SW 1271 (cell line): Measurements from ENCODE around the gene SLC25A41.
"Not testable (repeated sequence)": the region's sequence is repeated elsewhere in the genome, so short reads cannot be mapped to it uniquely, and the experiment has no call there.

Experiments
- DNase-seq, 2 experiments: peaks; one replicate each; lab custom pipeline; 2025; lab: John Stamatoyannopoulos, UW

SLC25A41 gene

GRCh38 chr19:6428692-6429418 lies 4.7 kb downstream of the SLC25A41 start:
- DNase-seq, result not testable (repeated sequence)

DNA sequence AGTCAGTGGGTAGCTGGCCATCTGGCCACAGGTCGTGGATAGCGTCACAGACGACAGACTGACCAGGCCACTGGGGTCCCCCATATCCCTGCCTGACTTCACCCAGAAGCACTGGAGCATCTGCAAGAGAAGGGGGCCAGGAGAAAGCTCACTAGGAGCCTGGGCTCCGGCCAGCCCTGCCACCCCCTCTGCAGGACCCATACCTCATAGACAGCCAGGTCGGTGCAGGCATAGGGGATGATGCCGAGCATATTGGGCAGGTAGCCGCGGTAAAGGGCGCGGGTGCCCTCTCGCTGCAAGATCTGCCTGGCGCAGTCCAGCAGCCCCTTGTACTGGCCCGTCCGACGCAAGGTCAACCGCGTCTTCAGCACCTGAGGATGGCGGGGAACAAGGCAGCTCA lies 6.4 kb downstream of the SLC25A41 start:
- no peak for DNase-seq

- no peak for DNase-seq
Observed at GRCh38 chr19:6425732-6426620, 7.6 kb downstream of the SLC25A41 start.

- peak; percentile 100 for DNase-seq
Observed at GRCh38 chr19:6424939-6425731, 8.4 kb downstream of the SLC25A41 start.

GRCh38 chr19:6424195-6424938 lies 9.2 kb downstream of the SLC25A41 start, which contains the start of gene KHSRP:
KHSRP (minus strand) TSS chr19:6424811; CDS start chr19:6424701, 110 bp downstream.
- DNase-seq, result no peak

GRCh38 chr19:6423499-6424194 lies 9.9 kb downstream of the SLC25A41 start:
- DNase-seq, result peak; percentile 27 to 67

DNA sequence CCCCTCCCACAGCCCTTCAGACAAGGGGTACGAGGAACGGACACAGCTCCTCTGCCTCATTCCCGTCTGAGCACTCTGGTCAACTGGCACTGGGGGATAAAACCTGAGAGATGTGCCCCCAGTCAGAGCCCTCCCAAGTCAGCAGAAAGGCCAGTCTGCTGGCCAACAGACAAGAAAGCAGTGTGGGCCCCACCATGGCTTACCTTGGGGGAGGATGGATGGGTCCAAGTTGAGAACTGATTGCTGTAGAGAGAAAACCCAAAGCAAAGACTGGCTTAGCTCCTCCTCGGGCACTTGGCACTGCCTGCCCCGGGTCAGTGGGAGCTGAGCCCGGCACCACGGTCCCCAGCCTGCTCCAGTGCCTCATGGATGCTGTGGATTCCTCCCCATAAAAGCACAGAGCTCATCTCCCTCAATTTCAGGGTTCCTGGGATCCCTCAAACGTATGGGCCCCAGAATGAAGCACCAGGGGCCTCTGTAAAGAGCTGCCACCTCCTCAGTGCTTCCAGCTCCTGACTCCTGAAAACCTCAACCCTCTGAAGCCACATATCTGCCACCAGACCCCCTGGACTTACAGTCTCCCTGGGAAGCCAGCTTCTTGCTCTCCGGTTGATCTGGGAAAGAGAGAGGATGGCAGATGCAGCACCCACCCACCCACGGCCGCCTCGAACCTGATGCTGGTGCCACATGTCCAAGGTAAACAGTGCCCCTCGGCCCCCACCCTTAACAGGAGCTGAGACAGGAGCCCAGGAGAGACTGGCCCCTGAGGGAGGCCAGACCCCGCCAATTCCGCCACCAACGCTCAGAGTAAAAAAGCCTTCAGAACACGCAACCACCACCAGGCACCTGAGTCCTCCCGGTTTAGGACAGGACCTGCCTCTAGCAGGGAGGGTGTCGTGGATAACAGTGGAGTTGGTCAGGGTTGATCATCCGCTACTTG lies 12.2 kb downstream of the SLC25A41 start:
- DNase-seq, result no peak

DNA sequence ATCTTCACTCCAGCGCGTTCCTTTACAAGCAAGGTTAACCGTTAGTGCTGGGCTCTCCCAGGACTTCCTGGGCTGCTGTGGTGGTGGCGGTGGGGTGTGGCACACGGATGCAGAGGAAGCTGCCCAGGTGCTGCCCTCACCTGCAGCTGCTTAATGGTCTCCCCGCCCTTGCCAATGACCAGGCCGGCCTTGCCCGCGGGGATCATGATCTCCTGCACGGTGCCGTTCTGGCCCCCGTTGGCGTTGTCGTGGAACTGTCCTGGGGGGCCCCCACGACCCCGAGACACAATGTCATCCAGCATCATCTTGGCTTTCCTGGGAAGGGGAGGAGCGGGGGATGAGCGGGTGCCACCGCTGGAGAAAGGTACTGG lies 15.0 kb downstream of the SLC25A41 start:
- DNase-seq, result no peak

DNA sequence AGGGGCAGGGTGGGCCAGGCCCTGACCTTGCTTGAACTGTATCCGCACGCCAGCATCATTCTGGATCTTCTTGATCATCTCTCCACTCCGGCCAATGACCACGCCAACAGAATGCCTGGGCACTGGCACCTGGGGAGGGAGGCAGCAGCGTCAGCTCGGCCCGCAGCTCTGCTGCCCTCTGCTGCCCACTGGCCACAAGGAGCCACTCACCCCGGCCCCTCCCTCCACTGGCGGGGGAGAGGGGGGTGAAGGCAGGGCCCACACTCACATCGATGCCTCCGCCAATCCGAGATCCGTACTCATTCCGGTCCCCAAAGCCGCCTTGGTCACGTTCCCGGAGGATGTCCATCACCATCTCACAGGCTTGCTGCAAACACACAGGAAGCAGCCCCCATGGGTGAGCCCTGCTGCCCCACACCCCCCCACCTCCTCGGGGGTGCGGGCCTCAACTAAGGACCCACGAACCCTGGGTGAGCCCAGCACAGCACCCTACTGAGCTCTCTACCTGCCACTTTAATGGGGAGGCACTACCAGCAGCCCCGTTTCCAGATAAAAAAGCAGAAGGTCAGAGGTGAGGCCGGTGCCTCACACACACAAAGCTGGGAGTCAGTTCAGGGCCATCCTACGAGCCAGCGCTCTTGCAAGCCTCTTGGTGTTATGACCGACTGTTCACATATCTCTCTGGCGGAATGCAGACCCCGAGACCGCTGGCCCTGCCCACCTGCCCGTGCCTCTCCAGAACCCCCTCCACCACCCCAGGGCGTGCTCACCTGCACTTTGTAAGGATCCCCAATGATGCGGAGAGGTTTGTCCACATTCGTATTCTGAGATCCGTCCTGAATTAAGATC lies 15.6 kb downstream of the SLC25A41 start:
- no peak for DNase-seq

DNA sequence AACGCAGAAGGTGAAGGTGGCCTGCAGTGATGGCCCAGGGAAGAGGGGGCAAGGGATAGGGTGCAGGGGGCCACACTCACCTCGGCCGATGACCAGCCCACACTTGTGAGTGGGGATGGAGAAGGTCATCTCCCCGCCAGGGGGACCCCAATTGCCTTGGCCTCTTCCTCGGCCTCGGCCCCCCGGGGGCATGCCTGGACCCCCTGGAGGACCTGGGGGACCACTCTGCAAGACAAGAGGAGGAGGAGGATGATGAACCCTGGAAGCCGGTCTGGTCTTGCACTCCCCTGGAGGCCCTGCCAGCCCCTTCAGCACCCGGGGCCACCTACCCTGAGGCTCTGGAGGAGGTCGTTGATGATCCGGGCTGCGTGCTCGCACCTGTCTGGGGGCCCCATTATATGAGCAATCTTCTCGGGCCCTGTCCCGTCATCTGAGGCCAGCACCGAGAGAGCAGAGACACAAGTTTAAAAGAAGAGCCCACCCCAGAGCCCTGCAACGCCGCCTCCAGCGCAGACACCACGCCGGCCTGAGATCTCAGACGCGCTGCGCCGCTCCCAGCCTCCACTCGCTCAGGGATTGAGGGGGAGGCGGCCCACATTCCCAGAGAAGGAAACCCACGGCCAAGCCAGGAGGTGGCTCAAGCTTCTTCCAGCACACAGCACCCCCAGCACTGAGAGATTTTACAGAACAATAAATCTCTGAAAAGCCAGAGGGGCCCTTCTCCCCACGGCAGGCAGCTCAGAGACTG lies 16.7 kb downstream of the SLC25A41 start:
- DNase-seq, result no peak

DNA sequence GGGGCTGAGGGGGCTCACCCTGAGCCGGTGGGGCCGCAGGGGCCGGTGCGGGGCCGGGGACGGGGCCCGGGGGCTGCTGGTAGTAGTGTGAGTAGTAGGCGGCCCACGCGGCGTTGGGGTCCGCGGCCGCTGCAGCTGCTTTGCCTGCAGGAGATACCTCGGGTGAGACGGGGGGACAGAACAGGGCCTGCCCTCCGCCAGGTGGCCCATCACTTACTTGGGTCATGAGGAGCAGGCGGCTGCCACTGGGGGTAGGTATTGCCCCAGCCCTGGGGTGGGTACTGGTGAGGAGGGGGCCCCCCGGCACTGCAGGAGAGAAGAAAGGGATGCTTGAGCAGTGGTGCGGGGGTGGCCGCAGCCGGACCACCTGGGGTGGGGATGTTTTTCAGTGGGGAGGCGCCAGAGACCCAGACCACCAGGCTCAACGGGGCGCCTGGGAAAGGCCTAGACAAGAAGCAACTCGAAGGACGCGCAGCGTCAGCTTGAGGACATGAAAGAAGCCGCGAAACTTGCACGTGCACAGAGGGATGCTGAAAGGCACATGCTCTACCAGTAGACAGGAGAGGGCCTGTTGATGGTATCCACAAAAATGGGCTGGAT lies 17.9 kb downstream of the SLC25A41 start:
- no peak for DNase-seq

GRCh38 chr19:6414793-6415590 lies 18.6 kb downstream of the SLC25A41 start:
- DNase-seq, result no peak

DNA sequence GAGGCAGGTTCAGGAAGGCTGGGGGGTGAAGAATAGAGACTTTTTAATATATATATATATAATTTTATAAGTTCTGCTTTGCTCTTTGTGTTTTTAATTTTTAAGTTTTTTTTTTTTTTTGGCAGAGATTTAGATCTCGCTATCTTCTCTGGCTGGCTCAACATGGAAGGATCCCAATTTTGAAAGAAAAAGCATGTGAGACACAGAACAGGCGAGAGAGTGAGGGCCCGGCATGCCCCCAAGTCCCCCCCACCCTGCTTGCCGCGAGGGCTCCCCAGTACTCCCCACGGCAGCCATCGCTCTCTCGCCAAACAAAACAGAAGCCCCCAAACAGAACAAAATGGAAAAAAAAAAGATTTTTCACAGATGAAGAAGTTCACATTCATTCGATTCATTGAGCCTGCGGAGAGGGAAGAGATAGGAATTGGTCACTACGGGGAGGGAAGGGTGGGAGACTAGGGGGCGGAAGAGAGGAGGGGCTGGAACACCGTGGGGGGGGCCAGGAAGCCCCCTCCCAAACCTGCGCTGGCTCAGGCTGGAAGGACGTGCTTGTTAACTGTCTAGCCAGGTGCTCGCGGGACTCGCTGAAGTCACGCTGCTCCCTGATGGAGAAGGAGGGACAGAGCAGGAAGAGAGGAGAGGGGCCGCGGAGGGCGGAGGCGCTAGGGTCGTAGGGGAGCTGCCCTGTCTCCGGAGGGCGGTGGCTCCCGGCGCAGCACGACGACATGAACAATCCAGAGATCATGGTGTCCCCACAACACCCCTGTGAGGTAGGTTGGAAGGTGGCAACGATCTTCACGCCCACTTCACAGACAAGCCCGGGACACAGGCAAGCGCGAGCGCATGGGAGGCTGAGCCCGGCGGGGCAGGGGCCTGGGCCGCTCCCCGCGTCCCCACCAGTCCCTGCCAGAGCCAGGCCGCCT lies 19.6 kb downstream of the SLC25A41 start:
- no peak for DNase-seq

- no peak for DNase-seq
Observed at GRCh38 chr19:6413291-6413690, 20.3 kb downstream of the SLC25A41 start.

GRCh38 chr19:6412447-6413091 lies 21.0 kb downstream of the SLC25A41 start:
- DNase-seq, result no peak
